GM04504 (cell line): ENCODE results near the gene ARF1.

Experiments
- DNase-seq: peaks from one replicate; pipeline ENCODE4 v3.0.0-alpha.2; 2012; ENCODE audit warnings: low read depth

The ARF1 gene

GRCh38 chr1:228082214-228082917 is at the start of gene ARF1:
Gene ARF1, plus strand, starts transcription at chr1:228082708. Its CDS starts 14,407 bp downstream, at chr1:228097115.
- peak; percentile 90 for DNase-seq

- DNase-seq: no peak
Measured at GRCh38 chr1:228033376-228033775, 49.1 kb upstream of the ARF1 start.

GRCh38 chr1:228034954-228035837 is 47.3 kb upstream of the ARF1 start:
- no peak for DNase-seq

GRCh38 chr1:228035844-228036243 is 46.7 kb upstream of the ARF1 start:
- no peak for DNase-seq

- DNase-seq: no peak
Measured at GRCh38 chr1:228036701-228037231, 45.7 kb upstream of the ARF1 start.

- DNase-seq: no peak
Measured at GRCh38 chr1:228037401-228038386, 44.8 kb upstream of the ARF1 start.

- DNase-seq: no peak
Measured at GRCh38 chr1:228038387-228039005, 44.0 kb upstream of the ARF1 start.

GRCh38 chr1:228039006-228039903 is 43.3 kb upstream of the ARF1 start:
- no peak for DNase-seq

GRCh38 chr1:228039986-228040385 is 42.5 kb upstream of the ARF1 start:
- no peak for DNase-seq

- DNase-seq: no peak
Measured at GRCh38 chr1:228041316-228041715, 41.2 kb upstream of the ARF1 start.

- DNase-seq: no peak
Measured at GRCh38 chr1:228042508-228042907, 40.0 kb upstream of the ARF1 start.

GRCh38 chr1:228043281-228043848 is 39.1 kb upstream of the ARF1 start:
- DNase-seq: no peak

GRCh38 chr1:228044961-228045360 is 37.5 kb upstream of the ARF1 start:
- no peak for DNase-seq

- no peak for DNase-seq
Measured at GRCh38 chr1:228045405-228045804, 37.1 kb upstream of the ARF1 start.

GRCh38 chr1:228045871-228046270 is 36.6 kb upstream of the ARF1 start:
- DNase-seq: no peak

- DNase-seq: no peak
Measured at GRCh38 chr1:228046421-228047182, 35.9 kb upstream of the ARF1 start.

- no peak for DNase-seq
Measured at GRCh38 chr1:228047183-228047466, 35.4 kb upstream of the ARF1 start.

GRCh38 chr1:228048120-228048519 is 34.4 kb upstream of the ARF1 start:
- no peak for DNase-seq

GRCh38 chr1:228048659-228049298 is 33.7 kb upstream of the ARF1 start:
- no peak for DNase-seq
